Activated gamma-delta T cell treated with anti-CD3 and anti-CD28 coated beads, Interleukin-2, amount 50 U/mL, for 16 hours (primary cell): ENCODE results near the gene FERMT3.
A peak's percentile ranks its signal among the peaks of the same experiment; 100 is the strongest.
"Not testable (repeated sequence)": the region's sequence is repeated elsewhere in the genome, so short reads cannot be mapped to it uniquely, and the experiment has no call there.

Source experiments
- DNase-seq: peaks from one replicate; pipeline ENCODE4 v3.0.0-alpha.2; 2020; ENCODE audit warnings: low read depth

Gene FERMT3

GRCh38 chr11:64235437-64236161 lies 29.1 kb downstream of the FERMT3 start:
- DNase-seq, result no peak

- DNase-seq, result no peak
These were observed 31.0 kb downstream of the FERMT3 start for GRCh38 chr11:64237484-64237951.

DNA sequence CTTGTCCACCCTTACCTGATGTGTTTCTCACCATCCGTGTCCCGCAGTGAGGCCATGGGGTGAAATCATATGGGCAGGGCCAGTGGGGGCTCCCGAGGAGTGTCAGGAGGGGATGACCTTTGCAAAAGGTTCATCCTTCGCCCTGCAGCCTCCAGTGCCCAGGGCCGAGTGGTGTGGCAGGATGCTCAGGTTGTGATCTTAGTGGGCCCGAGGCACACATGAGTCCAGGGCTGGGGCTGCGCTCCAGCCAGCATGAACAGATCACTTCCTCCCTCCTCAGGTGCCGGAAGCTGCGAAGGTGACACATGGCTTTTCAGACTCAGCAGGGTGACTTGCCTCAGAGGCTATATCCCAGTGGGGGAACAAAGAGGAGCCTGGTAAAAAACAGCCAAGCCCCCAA lies 31.6 kb downstream of the FERMT3 start:
- DNase-seq, result no peak

DNA sequence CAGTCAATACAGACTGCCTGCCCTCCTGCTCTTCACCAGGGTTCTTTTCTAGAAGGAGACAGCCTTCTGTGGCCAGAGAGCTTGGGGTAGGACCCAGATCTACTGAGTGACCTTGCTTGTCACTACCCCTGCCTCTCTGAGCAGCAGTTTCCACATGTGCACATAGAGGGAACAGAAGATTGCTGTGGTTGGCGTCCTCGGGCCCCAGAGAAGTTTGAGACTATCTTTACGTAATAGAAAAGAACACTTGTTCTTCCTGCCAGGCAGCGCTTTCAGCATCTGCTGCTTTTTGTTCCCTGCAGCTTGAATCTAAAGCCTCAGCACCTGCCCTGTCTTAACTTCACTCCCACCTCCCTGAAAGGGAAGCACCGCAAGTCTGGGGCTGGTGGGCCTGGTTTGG lies 32.5 kb downstream of the FERMT3 start:
- no peak for DNase-seq

GRCh38 chr11:64239662-64240434 lies 33.3 kb downstream of the FERMT3 start:
- DNase-seq, result no peak

- peak; percentile 98 for DNase-seq
These were observed 34.1 kb downstream of the FERMT3 start, which contains the start of gene FKBP2 for GRCh38 chr11:64240435-64241240. Gene FKBP2 (plus strand): TSS chr11:64241095. CDS start chr11:64242388, 1,293 bp downstream.

DNA sequence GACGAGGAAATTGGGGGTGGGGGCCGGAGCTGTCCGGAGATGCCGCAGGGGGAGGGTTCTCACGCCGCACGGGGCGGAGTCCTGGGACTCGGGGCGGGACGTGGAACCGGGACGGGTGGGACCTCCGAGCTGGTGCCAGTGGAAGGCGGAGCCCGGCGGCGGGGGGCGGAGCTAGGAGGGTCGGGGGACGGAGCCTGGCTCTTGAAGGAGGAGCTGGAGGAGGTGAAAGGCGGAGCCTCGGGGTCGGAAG lies 34.6 kb downstream of the FERMT3 start:
- peak; percentile 99 for DNase-seq

DNA sequence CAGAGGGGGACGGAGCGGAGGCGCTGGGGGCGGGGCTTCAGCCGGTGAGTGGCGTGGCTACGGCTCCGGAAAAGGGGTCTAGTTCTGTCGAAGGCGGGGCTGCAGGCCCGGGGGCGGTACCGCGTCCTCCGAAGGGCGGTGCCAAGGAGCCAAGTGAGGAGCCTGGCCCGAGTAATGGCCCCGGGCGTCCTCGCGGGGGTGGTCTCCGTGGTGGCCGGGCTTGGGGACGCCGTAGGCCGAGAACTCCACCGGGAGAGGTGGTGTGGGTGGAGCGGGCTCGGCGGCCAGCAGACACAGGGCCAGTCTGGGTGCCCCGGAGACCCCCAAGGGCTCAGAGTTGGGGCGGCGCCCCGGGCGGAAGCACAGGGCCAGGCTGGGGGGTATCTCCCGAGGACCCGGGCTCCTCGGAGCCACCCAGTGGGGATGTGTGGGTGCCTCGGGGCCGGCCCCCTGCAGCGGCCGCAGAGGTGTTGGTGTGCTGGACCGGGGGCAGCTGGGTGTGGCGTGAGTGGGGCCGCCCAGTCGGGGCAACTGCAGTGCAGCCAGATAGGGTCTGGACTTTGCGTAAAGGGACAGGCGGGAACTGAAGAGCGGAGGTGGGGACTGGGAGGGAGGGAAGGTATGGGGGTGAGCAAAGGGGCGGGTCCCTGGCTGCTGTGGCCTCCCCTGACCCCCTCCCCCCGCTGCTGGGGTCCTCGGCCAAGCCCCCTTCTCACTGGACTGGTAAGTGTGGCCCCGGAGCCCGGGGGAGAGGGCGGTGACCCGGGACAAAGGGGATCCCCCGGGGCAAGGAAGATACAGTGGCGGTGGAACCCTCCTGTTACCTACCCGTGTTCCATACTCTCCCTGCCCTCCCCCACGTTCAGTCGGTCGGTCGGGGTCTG lies 35.2 kb downstream of the FERMT3 start:
- DNase-seq, result no peak

GRCh38 chr11:64243236-64243854 lies 36.8 kb downstream of the FERMT3 start:
- no peak for DNase-seq

DNA sequence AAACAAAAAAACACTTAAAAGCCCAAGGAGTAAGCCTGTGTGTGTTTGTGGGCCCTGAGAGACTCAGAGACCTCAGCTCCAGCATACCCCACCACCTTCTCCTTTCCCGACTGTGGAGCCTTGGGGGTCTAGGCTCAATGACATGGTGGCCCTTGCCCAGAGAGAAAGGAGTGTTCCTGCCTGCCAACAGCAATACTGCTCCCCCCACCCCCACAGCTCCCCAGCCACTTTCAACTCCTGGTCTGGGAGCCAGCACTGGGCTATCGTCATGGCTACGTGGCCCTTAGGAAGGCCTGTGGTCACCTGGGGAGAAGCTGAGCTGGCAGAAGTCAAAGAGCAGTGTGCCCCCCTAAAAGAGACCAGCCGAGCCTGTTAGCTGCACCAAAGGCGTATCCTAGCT lies 37.6 kb downstream of the FERMT3 start:
- DNase-seq, result no peak

DNA sequence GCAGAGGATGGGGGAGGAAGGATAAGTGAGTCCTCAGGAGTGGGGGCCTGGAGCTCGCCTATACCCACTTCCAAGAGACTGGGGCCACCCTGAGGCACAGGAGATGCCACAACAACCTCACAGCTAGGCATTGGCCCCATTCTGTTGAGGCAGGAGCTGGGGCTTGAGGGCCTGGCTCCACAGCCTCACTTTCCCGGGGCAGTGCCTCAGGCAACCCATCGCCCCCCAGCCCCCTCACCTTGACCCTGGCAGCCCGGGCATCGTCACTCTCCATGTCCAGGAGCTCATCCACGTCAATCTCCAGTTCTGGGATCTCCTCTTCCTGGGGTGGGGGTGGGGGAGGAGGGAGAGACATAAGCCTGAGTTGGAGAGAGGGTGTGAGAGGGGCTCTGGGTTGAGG lies 38.4 kb downstream of the FERMT3 start:
- no peak for DNase-seq

DNA sequence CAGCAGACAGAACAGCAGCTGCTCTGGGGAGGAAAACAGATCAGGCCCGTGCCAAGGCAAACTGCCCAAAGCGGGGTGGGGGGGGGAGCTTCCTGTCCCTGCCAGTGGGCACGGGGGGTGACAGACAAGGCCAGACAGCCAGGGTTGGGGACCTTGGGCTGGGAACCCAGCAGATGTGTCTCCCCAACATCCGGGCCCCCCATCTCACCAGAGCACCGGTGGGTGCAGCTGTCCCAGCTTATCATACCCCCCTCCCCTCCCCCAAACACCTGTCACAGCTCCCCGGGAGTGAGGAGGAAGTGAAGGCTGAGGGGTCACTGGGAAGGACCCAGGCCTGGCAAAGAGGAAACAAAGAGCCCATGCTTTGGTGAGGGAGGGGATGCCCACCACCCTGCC lies 38.9 kb downstream of the FERMT3 start:
- DNase-seq, result peak; percentile 39

GRCh38 chr11:64245797-64246620 lies 39.5 kb downstream of the FERMT3 start:
- peak; percentile 68 for DNase-seq

GRCh38 chr11:64246621-64246870 lies 40.0 kb downstream of the FERMT3 start:
- not testable (repeated sequence) for DNase-seq

DNA sequence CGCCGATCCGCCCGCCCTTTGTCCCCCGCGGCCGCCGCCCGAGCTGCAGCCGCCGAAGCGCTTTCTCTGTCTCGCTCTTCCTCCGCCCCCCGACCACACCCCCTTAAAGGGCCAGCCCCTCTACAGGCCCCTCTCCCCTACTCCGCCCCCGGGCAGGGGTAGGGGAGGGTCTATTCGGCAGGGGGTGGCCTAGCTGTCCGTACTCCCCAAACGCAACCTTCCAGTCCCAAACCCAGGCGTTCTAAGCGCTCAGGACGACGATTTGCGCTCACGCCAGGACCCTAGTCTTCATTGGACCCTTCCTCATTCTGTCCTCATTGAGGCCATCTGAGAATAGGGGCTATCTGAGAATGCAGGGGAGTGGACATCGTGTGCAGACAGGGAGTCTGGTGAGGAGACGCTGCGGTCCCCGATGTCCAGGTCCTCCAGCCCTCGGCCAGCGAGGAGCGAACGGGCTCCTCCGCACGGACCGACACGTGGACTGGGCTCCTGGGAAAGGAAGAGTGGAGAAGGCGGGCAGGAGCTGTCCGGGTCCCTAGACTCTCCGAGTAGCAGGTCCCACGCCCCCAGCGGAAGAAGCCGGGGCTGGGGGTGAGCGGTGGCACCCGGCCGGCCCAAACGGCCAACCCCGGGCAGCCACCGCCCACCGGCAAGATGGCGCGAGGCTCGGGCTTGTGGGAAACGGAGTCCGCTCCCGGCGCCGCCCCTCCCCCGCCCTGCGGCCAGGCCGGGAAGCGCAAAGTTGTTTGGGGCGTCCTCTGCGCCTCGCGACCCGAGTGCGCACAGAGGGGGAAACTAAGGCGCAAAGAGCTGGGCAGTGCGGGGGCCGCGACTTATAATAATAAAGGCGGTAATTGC lies 40.6 kb downstream of the FERMT3 start, which contains the start of gene PPP1R14B:
Gene PPP1R14B, minus strand, starts transcription at position 73 of the 858 bp plus-strand sequence. CDS start 270 bp downstream, outside the sequence.
- DNase-seq, result peak; percentile 81

DNA sequence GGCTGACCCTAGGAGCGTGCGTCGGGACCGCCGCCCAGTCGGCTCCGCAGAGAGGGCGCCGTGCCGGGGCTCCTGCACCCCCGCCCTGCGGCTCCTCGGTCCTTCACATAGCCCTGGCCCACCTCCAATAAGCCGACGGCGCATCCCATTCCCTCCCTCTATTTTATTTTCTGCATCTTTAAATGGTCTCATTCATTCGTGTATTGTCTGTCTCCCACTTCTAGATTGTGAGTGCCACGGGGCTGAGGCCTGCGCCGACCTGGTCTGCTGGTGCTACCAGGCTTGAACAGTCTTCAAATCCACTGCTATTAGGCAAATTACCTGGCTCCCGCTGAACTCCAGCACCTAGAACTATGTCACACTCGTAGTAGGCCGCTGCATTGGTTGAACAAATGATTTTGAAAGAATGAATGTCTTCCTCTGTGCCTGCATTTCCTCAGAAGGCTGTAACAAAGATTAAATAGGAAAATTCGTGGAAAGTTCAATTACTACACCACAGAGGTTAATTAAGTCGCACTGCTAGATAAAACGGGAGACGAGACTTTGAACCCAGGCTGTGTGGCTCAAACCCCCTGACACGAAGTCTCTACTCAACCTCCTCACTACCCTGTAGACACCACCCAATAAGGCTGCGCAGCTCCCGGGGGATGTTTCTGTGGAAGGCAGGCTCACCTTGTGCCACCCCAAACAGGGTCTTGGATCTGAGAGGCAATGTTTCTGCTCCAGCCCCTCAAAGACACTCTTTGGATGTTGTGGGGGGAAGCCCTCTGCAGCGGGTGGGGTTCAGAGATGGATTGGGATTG lies 41.4 kb downstream of the FERMT3 start:
- no peak for DNase-seq

DNA sequence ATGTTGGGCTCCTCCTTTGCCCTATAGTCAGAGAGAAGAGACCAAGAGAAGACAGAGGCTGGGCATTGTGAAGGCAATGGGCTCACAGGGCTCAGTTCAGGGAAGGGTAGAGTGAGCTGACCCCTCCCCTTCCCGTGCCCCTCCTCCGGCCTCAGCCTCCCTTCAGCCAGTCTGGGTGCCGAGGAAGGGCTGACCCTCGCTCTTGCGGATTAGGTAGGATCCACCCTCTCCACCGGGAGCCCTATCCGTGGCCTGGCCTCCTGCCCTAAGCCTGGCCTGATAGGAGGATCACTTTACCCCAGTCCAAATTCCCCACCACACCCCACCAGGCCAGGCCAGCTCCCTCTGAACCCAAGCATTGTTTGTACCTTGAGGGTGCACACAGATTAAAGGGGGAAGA lies 42.1 kb downstream of the FERMT3 start:
- no peak for DNase-seq

- DNase-seq, result no peak
These were observed 42.5 kb downstream of the FERMT3 start for GRCh38 chr11:64249038-64249437.
